HG03565 (cell line): ENCODE measurements around the gene GRIN1.

Experiments used
- ATAC-seq: cut with Tn5 transposase; IDR thresholded peaks from one replicate; pipeline ENCODE4 v1.9.1; 2021; ENCODE audit warnings: mild to moderate bottlenecking, moderate library complexity; ENCODE audit not compliant: unreplicated experiment

The GRIN1 gene

DNA sequence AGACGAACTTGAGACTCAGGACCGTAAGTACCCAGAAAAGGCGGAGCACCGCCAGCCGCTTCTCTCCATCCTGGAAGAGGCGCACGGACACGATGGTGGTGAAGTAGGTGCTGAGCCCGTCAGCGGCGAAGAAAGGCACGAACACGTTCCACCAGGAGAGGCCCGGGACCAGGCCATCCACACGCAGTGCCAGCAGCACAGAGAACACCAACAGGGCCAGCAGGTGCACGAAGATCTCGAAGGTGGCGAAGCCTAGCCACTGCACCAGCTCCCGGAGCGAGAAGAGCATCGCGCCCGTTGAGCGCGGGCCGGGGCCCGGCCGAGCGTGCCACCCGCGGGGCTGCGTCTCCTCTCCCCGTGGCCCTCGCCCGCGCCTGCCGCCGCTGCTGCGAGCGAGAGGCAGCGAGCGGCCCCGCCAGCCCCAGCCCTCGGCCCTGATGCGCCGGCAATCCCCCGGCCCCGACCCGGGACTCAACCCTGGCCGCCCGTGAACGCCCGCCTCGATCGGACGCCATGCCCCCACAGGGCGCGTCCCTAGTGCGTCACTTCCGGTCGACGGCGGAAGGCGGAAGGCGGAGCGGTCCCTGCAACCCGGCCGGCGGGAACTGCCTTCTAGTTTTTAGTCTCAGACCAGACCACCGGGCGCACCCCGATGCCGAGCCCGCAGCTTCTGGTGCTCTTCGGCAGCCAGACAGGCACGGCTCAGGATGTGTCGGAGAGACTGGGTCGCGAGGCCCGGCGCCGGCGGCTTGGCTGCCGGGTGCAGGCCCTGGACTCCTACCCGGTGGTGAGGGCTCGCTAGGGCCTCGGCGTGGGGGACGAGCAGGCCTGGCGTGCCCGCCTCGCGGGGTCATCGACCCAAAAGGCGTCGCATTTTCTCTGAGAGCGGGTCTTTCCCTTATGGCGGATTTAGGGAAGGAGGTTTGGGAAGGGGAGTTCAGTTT is 66.4 kb downstream of the GRIN1 start, which contains the start of the genes NDOR1 and TMEM203:
NDOR1 (plus strand) TSS at position 575 of the 944 bp plus-strand sequence; CDS start at position 653, 78 bp downstream.
TMEM203 (minus strand) TSS at position 523 of the 944 bp plus-strand sequence; CDS start at position 289, 234 bp downstream.
- peak; percentile 31 for ATAC-seq

DNA sequence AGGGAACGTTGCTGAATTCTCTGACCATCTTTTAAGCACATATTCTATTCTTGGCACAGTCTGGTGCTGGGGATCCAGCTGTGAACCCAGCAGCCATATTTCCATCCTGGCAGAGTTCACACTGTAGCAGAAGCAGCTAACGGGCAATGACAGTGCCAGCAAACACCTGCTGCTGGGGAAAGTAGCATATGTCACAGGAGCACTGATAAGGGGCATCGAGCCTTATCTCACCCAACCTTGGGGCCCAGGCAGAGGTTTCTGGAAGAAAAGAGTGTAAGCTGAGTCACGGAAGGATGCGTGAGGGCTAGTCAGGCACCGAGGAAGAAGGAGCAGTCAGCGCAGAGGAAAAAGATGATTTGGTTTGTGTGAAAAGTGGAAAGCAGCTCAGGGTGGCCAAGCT is 67.6 kb downstream of the GRIN1 start:
- no peak for ATAC-seq

DNA sequence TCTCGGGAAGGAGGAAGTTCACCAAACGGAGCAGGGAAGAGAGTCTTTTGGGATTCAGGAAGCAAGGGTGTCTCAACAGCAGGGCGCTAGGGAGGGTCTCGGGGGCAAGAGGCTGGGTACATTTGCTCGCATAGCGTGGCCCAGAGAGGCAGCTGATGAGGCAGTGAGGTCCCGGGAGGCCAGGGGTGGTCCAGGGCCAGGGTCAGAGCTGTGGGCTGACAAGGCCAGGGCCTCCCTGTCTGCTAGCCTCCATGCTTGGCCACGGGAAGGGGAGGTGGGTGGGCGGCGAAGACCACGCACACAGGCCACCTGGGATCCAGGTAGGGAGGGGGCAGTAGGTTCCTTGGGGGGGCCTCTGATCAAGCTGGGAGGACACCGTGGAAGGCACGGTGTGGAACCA is 72.6 kb downstream of the GRIN1 start:
- no peak for ATAC-seq

DNA sequence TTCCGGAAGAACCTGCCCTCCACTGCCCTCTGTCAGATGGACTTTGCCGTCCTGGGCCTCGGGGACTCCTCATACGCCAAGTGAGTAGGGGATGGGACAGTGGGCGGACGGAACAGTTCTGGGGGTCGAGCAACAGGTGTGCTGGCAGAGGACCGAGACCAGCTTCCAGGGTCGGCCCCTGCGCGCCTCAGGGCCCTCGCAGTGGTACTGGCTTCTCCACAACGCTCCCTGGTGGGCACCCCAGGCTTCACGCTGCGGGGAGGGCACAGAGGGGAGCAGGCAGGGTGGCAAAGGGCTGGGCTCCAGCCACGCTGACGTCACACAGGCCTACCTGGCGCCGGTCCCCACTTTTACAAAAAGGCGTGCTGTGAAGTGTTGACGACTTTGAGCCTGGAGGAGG is 73.6 kb downstream of the GRIN1 start:
- no peak for ATAC-seq

DNA sequence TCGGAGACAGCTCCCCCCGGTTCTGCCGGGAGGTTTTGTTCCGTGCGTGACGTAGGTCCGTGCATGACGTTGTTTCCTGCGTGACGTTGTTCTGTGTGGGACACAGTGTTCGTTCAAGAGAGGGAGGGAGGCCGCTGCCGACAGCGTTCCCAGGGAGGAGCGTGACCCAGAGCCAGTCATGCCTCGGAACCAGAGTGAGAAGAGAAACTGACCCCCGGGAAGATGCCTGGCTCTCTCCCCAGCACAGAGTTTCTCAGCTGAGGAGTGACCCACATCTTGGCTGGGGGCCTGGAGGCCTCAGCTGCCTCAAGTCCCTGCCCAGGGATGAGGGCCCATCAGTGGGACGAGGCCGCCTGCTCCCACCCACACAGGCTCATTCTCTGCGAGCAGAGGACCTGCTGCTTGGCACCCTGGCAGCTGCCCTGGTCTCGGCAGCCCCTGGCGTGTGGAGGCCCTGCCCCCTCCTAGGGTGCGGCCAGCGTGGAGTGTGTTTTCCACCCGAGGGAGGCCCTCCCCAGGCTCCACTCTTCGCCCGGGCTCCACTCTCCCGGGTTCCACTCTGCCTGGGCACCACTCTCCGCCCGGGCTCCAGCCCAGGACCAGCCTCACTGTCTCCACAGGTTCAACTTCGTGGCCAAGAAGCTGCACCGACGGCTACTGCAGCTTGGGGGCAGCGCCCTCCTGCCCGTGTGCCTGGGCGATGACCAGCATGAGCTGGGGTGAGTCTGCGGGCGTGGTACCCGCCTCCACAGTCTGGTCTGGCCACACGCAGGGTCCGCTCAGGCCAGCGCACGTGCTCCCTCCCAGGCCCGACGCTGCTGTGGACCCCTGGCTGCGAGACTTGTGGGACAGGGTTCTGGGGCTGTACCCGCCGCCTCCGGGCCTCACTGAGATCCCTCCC is 74.5 kb downstream of the GRIN1 start:
- no peak for ATAC-seq

DNA sequence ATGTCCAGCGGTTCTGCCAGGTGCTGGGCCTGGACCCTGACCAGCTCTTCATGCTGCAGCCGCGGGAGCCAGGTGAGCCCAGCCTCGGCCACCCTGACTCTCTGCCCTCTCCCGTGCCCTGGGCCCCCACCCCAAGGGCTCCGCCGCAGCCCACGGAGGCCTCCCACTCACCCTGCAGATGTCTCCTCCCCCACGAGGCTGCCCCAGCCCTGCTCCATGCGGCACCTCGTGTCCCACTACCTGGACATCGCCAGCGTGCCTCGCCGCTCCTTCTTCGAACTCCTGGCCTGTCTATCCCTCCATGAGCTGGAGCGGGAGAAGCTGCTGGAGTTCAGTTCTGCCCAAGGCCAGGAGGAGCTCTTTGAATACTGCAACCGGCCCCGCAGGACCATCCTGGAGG is 75.7 kb downstream of the GRIN1 start:
- no peak for ATAC-seq

DNA sequence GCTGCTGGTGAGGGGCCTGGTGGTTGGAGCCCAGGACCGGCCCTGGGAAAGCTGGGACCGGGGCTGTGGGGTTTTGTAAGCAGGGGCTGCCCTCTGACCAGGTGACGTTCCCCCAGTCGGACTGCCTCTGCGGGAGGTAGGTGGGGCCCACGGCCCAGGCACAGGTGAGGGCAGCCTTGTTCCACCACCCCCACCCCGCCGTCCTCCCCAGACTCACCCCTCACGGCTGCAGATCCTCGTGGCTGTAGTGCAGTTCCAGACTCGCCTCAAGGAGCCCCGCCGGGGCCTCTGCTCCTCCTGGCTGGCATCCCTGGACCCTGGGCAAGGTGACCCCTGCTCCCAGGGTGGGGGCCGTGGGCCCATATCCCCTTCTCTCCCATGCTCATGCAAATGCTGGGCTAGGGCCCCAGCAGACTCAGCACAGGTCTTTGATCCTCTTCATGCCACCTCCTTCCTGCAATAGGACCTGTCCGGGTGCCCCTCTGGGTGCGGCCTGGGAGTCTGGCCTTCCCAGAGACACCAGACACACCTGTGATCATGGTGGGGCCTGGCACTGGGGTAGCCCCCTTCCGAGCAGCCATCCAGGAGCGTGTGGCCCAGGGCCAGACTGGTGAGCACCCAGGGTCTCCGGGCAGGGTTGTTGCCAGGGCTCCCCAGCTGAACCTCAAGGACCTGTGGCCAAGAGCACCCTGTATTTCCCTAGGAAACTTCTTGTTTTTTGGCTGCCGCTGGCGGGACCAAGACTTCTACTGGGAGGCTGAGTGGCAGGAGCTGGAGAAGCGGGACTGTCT is 76.4 kb downstream of the GRIN1 start:
- no peak for ATAC-seq

DNA sequence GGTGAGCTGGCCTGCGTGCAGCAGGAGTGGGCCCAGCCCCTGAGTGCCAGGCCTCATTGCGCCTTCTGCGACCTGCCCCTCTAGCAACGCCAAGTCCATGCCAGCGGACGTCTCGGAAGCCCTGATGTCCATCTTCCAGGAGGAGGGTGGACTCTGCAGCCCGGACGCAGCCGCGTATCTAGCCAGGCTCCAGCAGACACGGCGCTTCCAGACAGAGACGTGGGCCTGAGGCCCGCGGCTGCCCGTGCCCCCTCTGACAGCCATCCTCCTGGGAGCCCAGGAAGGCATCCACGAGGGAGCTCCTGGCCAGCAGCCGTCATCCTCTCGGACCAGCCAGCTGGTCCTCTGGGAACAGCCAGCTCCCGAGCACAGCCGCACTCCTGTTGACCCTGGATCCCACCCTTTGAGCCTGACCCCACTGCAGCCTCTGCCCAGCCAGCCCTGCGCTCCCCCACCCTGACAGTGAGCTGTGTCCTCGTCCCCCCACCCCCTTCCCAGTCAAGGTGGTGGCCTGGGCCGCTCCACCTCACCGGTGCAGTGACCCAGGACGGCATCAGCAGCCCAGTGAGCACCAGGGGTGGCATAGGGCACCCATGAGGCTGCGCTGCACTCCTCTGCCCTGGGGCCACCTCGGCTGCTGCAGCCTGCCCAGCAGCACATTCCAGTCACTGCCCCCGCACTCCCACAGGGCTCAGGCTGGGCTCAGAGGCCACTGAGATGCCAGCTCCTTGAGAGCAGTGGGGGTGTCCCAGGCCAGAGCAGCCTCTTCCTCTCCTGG is 77.4 kb downstream of the GRIN1 start:
- ATAC-seq: no peak

DNA sequence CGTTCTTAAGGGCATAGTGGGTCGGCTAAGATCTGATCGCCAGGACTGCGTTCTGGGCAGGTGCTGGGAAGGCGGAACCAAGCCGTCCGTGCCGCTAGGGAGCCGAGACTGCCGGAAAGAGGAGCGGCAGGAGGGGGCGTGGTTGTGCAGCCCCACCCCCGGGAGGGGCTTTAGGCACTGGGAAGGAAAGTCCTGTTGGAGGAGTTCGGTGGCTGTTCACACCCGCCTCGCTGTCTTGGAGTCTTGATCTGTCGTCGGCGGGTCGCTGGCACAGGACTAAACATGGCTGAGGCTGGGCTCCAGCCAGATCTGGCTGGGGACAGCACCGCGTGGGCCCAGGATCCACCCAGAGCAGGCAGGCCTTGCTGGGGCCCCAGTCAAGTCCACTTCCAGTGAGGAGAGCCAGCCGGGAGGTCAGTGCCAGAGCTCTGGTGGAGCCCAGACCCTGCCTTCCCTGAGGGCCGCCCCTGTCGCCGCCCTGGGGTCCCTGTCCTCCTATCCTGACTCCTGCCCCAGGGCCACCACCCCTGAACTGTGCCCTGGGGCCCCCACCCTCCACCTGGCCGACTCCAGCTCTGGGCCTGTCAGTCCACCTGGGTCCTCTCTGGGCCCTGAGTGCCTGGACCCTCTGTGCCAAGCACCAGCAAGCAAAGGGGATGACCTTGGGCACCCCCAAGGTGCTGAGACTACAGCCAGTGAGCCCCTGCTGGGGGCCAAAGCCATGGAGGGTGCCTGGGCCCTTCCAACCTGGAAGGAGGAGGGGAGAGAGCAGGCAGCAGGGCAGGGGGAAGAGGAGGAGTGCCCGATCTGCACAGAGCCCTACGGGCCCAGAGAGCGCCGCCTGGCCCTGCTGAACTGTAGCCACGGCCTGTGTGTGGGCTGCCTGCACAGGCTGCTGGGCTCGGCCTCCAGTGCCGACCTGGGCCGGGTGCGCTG is 78.6 kb downstream of the GRIN1 start:
- no peak for ATAC-seq

DNA sequence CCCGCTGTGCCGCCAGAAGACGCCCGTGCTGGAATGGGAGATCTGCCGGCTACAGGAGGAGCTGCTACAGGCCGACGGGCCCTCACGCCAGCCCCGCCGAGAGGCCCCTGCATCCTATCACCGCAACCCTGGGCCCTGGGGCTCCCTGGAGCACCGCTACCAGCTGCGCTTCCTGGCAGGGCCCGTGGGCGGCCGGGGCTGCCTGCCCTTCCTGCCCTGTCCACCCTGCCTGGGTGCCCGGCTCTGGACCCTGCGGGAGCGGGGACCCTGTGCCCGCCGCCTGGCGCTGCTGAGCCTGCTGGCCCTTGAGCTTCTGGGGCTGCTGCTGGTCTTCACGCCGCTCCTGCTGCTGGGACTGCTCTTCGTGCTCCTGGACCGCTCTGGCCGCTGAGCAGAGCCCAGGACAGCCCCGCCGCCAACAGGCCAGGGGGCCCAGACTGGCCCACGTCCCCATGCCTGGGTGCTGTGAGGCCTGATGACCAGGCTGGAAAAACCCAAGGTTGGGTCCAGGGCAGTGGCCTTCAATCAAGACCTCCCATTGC is 79.3 kb downstream of the GRIN1 start:
- no peak for ATAC-seq
